ENCODE data around the gene BCL3.
"Not testable (repeated sequence)": the region's sequence is repeated elsewhere in the genome, so short reads cannot be mapped to it uniquely, and the experiment has no call there.

BCL3 gene

GRCh38 chr19:44754750-44755080 is 6.2 kb downstream of the BCL3 start:
- H3K27ac ChIP-seq: peak overlapping the region; percentile 92
- DNase-seq (ENCODE audit: low read depth, low spot score): no peak

GRCh38 chr19:44755219-44755618 is 6.7 kb downstream of the BCL3 start:
- no peak for DNase-seq (ENCODE audit: low read depth, low spot score)
- peak overlapping the region; percentile 92 for H3K27ac ChIP-seq

- H3K27ac ChIP-seq: no peak overlapping the region
- no peak for DNase-seq (ENCODE audit: low read depth, low spot score)
Measured at GRCh38 chr19:44756089-44756562, 7.6 kb downstream of the BCL3 start.

GRCh38 chr19:44757057-44757734 is 8.7 kb downstream of the BCL3 start:
- DNase-seq (ENCODE audit: low read depth, low spot score): no peak
- no peak overlapping the region for H3K27ac ChIP-seq

- DNase-seq (ENCODE audit: low read depth, low spot score): no peak
- no peak overlapping the region for H3K27ac ChIP-seq
Measured at GRCh38 chr19:44757735-44758505, 9.4 kb downstream of the BCL3 start.

GRCh38 chr19:44758596-44758995 is 10.1 kb downstream of the BCL3 start:
- no peak overlapping the region for H3K27ac ChIP-seq
- no peak for DNase-seq (ENCODE audit: low read depth, low spot score)

GRCh38 chr19:44759083-44759804 is 10.7 kb downstream of the BCL3 start:
- no peak for DNase-seq (ENCODE audit: low read depth, low spot score)
- H3K27ac ChIP-seq: no peak overlapping the region

GRCh38 chr19:44762038-44762437 is 13.5 kb downstream of the BCL3 start:
- no peak for DNase-seq (ENCODE audit: low read depth, low spot score)
- no peak overlapping the region for H3K27ac ChIP-seq

- no peak for DNase-seq (ENCODE audit: low read depth, low spot score)
- H3K27ac ChIP-seq: no peak overlapping the region
Measured at GRCh38 chr19:44765033-44765948, 16.8 kb downstream of the BCL3 start.

GRCh38 chr19:44765949-44766335 is 17.4 kb downstream of the BCL3 start:
- H3K27ac ChIP-seq: no peak overlapping the region
- no peak for DNase-seq (ENCODE audit: low read depth, low spot score)

- no peak for DNase-seq (ENCODE audit: low read depth, low spot score)
- no peak overlapping the region for H3K27ac ChIP-seq
Measured at GRCh38 chr19:44767295-44768180, 19.0 kb downstream of the BCL3 start.

GRCh38 chr19:44770550-44771257 is 22.2 kb downstream of the BCL3 start:
- peak; percentile 87 for DNase-seq (ENCODE audit: low read depth, low spot score)
- peak overlapping the region; percentile 48 for H3K27ac ChIP-seq

- not testable (repeated sequence) for DNase-seq (ENCODE audit: low read depth, low spot score); H3K27ac ChIP-seq
Measured at GRCh38 chr19:44772144-44772543, 23.6 kb downstream of the BCL3 start.

- peak overlapping the region; percentile 99 for H3K27ac ChIP-seq
Measured at GRCh38 chr19:44772959-44773358, 24.5 kb downstream of the BCL3 start.

GRCh38 chr19:44775676-44776240 is 27.2 kb downstream of the BCL3 start:
- DNase-seq (ENCODE audit: low read depth, low spot score): no peak
- peak overlapping the region; percentile 99 for H3K27ac ChIP-seq

More at GRCh38 chr19:44772959-44773358, 24.5 kb downstream of the BCL3 start:
- DNase-seq (ENCODE audit: low read depth, low spot score): no peak

- H3K27ac ChIP-seq: peak overlapping the region; percentile 99
- peak; percentile 92 for DNase-seq (ENCODE audit: low read depth, low spot score)
Measured at GRCh38 chr19:44776402-44777096, 28.0 kb downstream of the BCL3 start.

- H3K27ac ChIP-seq: peak within 1 kb of the TSS; percentile 99
- peak; percentile 83 for DNase-seq (ENCODE audit: low read depth, low spot score)
Measured at GRCh38 chr19:44777715-44778347, 29.3 kb downstream of the BCL3 start, which contains the start of gene CBLC. TSS of gene CBLC (plus strand) at chr19:44777890. CDS start at chr19:44777932, 42 bp downstream.
